Measurements from ENCODE around the gene PI4KB.
"Not testable (repeated sequence)": the region's sequence is repeated elsewhere in the genome, so short reads cannot be mapped to it uniquely, and the experiment has no call there.

PI4KB gene

GRCh38 chr1:151275341-151275740 lies 51.9 kb downstream of the PI4KB start:
- not testable (repeated sequence) for DNase-seq

- no peak for DNase-seq
Measured at GRCh38 chr1:151273924-151274466, 53.2 kb downstream of the PI4KB start.

GRCh38 chr1:151267760-151268159 lies 59.5 kb downstream of the PI4KB start:
- DNase-seq: no peak

- no peak for DNase-seq
Measured at GRCh38 chr1:151266821-151267220, 60.4 kb downstream of the PI4KB start.

- no peak for DNase-seq
Measured at GRCh38 chr1:151266315-151266714, 60.9 kb downstream of the PI4KB start.

GRCh38 chr1:151265446-151266236 lies 61.6 kb downstream of the PI4KB start:
- no peak for DNase-seq

- DNase-seq: no peak
Measured at GRCh38 chr1:151259351-151259750, 67.9 kb downstream of the PI4KB start.

GRCh38 chr1:151255381-151255780 lies 71.8 kb downstream of the PI4KB start:
- no peak for DNase-seq

GRCh38 chr1:151254217-151255213 lies 72.7 kb downstream of the PI4KB start, which contains the start of gene PSMD4:
PSMD4 (plus strand) TSS chr1:151254734; CDS start chr1:151254783, 49 bp downstream.
- peak; percentile 93 for DNase-seq

GRCh38 chr1:151251656-151252470 lies 75.4 kb downstream of the PI4KB start:
- peak; percentile 68 for DNase-seq

GRCh38 chr1:151246786-151247185 lies 80.4 kb downstream of the PI4KB start:
- DNase-seq: no peak

GRCh38 chr1:151243683-151244216 lies 83.5 kb downstream of the PI4KB start:
- no peak for DNase-seq

GRCh38 chr1:151242442-151242841 lies 84.8 kb downstream of the PI4KB start:
- no peak for DNase-seq
